ENCODE data around the gene PCBD2. TPM values are rescaled to one million over a fixed set of nuclear protein-coding genes. Genes with fewer than 3 reads are reported as not detected.
A peak's percentile ranks its signal among the peaks of the same experiment; 100 is the strongest.

PCBD2 gene
- total and polyA plus RNA-seq, 2 donors (not counting 1 experiment from before 2014, with no cell fraction given) = 6.1 to 15.7 TPM

DNA sequence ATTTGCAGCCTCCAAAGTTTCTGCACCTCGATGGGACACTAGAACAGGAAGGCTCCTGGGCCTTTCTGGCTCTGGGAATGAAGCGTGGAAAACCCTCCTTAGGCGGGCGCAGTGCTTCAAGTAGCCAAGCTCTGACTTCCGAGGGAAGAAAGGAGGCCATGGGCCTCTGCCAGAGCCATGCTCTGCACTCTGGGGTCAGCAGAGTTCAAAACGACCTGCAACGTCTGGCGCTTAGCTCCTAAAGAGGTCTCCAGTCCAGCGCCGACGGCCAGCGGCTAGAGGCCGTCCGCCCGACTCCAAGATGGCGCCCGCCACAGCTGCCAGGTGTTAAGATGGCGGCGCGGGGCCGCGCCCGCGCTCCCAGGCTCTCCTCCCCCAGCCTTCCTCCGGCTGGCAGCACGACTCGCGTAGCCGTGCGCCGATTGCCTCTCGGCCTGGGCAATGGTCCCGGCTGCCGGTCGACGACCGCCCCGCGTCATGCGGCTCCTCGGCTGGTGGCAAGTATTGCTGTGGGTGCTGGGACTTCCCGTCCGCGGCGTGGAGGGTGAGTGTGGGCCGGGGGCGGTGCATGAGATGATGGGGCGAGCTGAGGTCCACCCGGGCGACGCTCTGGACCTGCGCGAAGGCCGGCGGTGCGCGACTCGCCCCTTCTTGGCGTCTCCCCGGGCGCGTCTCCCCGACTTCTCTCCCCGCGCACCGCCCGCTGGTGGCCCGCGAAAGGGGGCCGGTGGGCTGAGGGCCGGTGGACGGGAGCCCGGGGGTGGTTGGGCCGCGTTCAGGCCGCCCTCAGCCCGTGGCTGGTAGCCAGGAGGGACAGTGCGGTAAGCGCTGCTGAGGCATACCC is 30.7 kb upstream of the PCBD2 start, which contains the start of gene TXNDC15:
TXNDC15 (plus strand) TSS at position 385 of the 844 bp plus-strand sequence; CDS start at position 442, 57 bp downstream.
- Histone ChIP-seq H2AFZ (ENCODE audit: insufficient read depth, low read depth, low read length, poor library complexity, severe bottlenecking) (peak within 1 kb of the TSS; percentile 100), H3K9ac (ENCODE audit: low read length) (peak within 1 kb of the TSS; percentile 91), H3K27ac (ENCODE audit: low read length in 2 of 2) (peak within 1 kb of the TSS; percentile 91 to 95), H3K79me2 (ENCODE audit: control insufficient read depth, insufficient read depth, low read length) (peaks cover 71% of the 10 kb centered on the region), H3K4me1 (ENCODE audit: control insufficient read depth in 2 of 2, insufficient read depth in 2 of 2, low read length in 2 of 2) (peaks cover 22 to 39% of the 10 kb centered on the region in 2 donors), H3K4me2 (replicated peaks; ENCODE audit: low read depth, low read length, poor library complexity, severe bottlenecking) (peak within 1 kb of the TSS; percentile 80), H4K20me1 (ENCODE audit: control insufficient read depth, insufficient read depth, low read length, poor library complexity, severe bottlenecking) (no peaks in the 10 kb centered on the region), H3K27me3 (replicated peaks in 1 of 4; ENCODE audit: control extremely low read depth in 1 of 4, control insufficient read depth in 3 of 4, insufficient read depth in 4 of 4, low read length in 3 of 4) (no peaks in the 10 kb centered on the region), H3K9me3 (ENCODE audit: control extremely low read depth in 1 of 3, control insufficient read depth in 2 of 3, insufficient read depth in 1 of 3, low read length in 2 of 3) (no peaks in the 10 kb centered on the region), H3K36me3 (replicated peaks in 1 of 2; ENCODE audit: control extremely low read depth in 1 of 2, control insufficient read depth in 1 of 2, extremely low read depth in 1 of 2, insufficient read depth in 2 of 2, low read length in 1 of 2) (no peaks in the 10 kb centered on the region), H3K4me3 (ENCODE audit: control extremely low read depth in 1 of 5, extremely low read depth in 1 of 5, insufficient read depth in 1 of 5, low read depth in 2 of 5, low read length in 4 of 5) (peak within 1 kb of the TSS; percentile 78 to 94 (median 88))
- POLR2A ChIA-PET = interaction anchor here (0.6 to 2.3 kb wide), 6 partner anchors 28 to 1822 kb away, joined by 3 to 30 read pairs (median 4); partner anchors contain the start of genes C5orf24, CAMLG, HSPA4 and PCBD2
- 4% methylated on average over 72 of the region's 79 CpGs for WGBS (ENCODE audit: insufficient coverage)
- intact Hi-C loops (cut with micrococcal nuclease) = loop anchor here (1.0 kb wide), 4 partner anchors 29 to 136 kb away; partner anchors contain the start of genes C5orf24, CAMLG and DDX46
- no peak for TF ChIP-seq CTCF (IDR thresholded peaks at IDR 0.05)
- H3K4me3 Mint-ChIP-seq = peak within 1 kb of the TSS; percentile 96
- H3K27me3 Mint-ChIP-seq = no peaks in the 10 kb centered on the region
- H3K27ac Mint-ChIP-seq = peak within 1 kb of the TSS; percentile 94
- DNase-seq (peak; percentile 89), ATAC-seq (ENCODE audit: low read depth) (peak; percentile 92)
- H3K4me1 Mint-ChIP-seq = peaks cover 37% of the 10 kb centered on the region
- CTCF ChIA-PET = interaction anchor here (0.6 to 1.7 kb wide), 7 partner anchors 27 to 140 kb away, joined by 3 to 20 read pairs (median 4); partner anchors contain the start of genes C5orf24 and PCBD2
- no peaks in the 10 kb centered on the region for H3K9me3 Mint-ChIP-seq (ENCODE audit: insufficient read depth)

Data from B cell (primary cell).